ENCODE results near the gene DPP10.
"Not testable (repeated sequence)": the region's sequence is repeated elsewhere in the genome, so short reads cannot be mapped to it uniquely, and the experiment has no call there.

Gene DPP10

DNA sequence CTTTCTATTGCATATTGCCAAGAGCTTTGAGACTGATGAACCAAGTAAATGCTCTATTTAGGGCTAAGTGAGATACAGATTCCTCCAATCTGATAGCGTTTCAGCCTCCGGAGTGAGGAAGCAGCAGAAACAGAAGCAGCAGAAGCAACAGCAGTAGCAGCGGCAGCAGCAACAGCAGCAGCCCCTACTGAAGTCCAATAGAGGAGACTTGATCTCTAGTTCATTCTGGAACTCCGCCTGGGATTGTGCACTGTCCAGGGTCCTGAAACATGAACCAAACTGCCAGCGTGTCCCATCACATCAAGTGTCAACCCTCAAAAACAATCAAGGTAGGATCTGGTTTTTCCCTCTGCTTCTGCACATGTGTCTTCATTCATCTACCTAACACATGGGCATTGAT, at the start of gene DPP10:
Gene DPP10 (plus strand): TSS at position 132 of the 400 bp plus-strand sequence.
- no peak for TF ChIP-seq CTCF (IDR thresholded peaks at IDR 0.05; ENCODE audit: control insufficient read depth, extremely low read depth, insufficient read depth)
- DNase-seq (ENCODE audit: low read depth): peak; percentile 4
- H3K4me3 ChIP-seq (ENCODE audit: low read depth, low read length): no peak within 1 kb of the TSS

- no peak for DNase-seq (ENCODE audit: low read depth)
- TF ChIP-seq CTCF (IDR thresholded peaks at IDR 0.05; ENCODE audit: control insufficient read depth, extremely low read depth, insufficient read depth): no peak
- H3K4me3 ChIP-seq (ENCODE audit: low read depth, low read length): no peak overlapping the region
These were observed 41.6 kb upstream of the DPP10 start for GRCh38 chr2:114400890-114401289.

DNA sequence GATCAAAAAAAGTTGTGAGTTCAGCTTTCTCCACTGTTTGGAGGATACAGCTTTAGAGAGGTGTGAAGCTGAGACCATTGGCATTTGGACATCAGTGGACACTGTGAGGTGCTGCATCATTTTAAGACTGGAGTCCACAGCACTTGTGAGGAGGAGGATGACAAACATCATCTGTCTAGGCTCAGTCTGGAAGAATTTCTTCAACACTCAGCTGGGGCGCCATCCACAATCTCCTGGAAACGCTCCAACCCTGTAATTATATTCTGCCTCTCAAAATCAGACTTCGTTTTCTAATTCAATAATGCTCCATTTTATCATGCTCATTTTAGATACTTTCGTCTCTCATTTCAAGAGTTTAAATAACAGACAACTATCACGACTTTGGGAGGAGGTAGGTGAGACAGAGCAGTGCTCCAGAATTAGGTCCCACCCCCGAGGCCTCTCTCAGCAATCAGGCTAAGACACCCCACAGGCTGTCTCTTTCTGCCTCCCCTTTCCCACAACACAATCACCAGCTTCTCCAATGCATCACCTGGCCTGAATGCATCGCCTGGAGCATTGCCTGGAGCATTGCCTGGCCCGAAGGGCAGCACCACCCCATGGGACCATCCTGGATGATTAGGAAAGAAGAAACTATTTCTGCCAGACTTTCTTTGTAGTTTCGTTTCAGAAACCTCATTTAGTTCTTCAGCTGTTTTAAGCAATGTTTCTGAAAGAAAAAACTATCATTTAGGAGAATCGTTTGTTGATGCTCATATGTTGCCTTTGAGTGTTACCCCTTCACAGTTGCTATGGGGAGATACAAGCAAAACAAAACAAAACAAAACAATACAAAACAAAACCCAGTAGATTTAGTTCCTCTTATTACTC, 37.0 kb upstream of the DPP10 start:
- DNase-seq (ENCODE audit: low read depth): no peak
- no peak for TF ChIP-seq CTCF (IDR thresholded peaks at IDR 0.05; ENCODE audit: control insufficient read depth, extremely low read depth, insufficient read depth)
- no peak overlapping the region for H3K4me3 ChIP-seq (ENCODE audit: low read depth, low read length)

DNA sequence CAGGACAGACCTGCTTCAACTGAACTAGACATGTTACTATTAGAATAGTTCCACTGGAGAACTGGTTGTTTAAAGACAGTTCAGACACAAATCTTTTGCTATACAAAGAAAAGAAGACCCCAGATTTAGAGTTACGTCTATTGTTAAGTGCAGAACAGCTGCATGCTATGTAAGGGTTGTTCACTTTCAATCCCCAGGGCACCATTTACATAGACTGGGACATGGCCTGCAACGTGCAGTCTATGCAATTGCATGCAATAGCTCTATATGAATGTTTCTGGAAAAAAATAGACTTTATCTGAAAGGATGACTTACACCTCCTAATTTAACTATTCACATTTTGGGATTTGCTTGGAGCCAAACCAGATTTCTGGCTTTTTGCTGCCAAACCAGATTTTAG, 36.1 kb upstream of the DPP10 start:
- H3K4me3 ChIP-seq (ENCODE audit: low read depth, low read length): no peak overlapping the region
- DNase-seq (ENCODE audit: low read depth): no peak
- TF ChIP-seq CTCF (IDR thresholded peaks at IDR 0.05; ENCODE audit: control insufficient read depth, extremely low read depth, insufficient read depth): no peak

DNA sequence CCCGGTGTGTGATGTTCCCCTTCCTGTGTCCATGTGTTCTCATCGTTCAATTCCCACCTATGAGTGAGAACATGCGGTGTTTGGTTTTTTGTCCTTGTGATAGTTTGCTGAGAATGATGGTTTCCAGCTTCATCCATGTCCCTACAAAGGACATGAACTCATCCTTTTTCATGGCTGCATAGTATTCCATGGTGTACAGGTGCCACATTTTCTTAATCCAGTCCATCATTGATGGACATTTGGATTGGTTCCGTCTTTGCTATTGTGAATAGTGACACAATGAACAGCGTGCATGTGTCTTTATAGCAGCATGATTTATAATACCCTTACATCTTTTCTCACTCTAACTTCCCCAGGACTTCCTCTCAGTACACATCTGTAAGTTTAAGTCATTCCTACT, 35.1 kb upstream of the DPP10 start:
- not testable (repeated sequence) for DNase-seq (ENCODE audit: low read depth); H3K4me3 ChIP-seq (ENCODE audit: low read depth, low read length)

GRCh38 chr2:114421781-114422180, 20.7 kb upstream of the DPP10 start:
- H3K4me3 ChIP-seq (ENCODE audit: low read depth, low read length): no peak overlapping the region
- no peak for DNase-seq (ENCODE audit: low read depth)
- no peak for TF ChIP-seq CTCF (IDR thresholded peaks at IDR 0.05; ENCODE audit: control insufficient read depth, extremely low read depth, insufficient read depth)

DNA sequence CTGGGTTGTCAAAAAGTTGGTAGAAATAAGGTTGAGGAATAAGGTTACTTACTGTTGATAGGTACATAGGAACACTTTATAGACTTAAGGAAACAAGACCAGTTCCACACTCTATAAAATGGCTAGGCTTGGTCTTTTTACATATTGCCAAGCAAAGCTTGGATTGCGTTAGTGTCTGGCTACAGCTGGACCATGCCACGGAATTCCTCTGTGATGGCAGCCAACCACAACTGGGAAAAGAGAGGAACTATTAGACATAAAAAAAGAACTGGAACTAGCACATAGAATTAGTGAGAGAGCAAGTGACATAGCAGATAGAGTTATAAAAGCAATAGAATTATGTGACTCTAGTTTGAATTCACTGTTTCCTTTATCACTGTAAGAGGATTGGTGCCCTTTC, 17.7 kb upstream of the DPP10 start:
- no peak for TF ChIP-seq CTCF (IDR thresholded peaks at IDR 0.05; ENCODE audit: control insufficient read depth, extremely low read depth, insufficient read depth)
- no peak for DNase-seq (ENCODE audit: low read depth)
- no peak overlapping the region for H3K4me3 ChIP-seq (ENCODE audit: low read depth, low read length)
